ENCODE measurements around the gene CDH7.

- TF ChIP-seq CTCF (IDR thresholded peaks at IDR 0.05; ENCODE audit: poor library complexity): no peak
- TF ChIP-seq EZH2 (IDR thresholded peaks at IDR 0.05; ENCODE audit: borderline replicate concordance): no peak
Observed at GRCh38 chr18:65746936-65747335, 3.9 kb upstream of the CDH7 start.

Data from hepatocyte (in vitro differentiated cells).